Endometrium (tissue), 2 donors: ENCODE measurements around the gene TBC1D3K.
"Not testable (repeated sequence)": the region's sequence is repeated elsewhere in the genome, so short reads cannot be mapped to it uniquely, and the experiment has no call there.

ENCODE experiments used
- FAIRE-seq: peaks from 2 replicates; lab custom pipeline; 2012; peaks lifted over from hg19 to GRCh38; lab: Jason Lieb, UNC
- donor health status: control.
- donor health status: control.

TBC1D3K gene

DNA sequence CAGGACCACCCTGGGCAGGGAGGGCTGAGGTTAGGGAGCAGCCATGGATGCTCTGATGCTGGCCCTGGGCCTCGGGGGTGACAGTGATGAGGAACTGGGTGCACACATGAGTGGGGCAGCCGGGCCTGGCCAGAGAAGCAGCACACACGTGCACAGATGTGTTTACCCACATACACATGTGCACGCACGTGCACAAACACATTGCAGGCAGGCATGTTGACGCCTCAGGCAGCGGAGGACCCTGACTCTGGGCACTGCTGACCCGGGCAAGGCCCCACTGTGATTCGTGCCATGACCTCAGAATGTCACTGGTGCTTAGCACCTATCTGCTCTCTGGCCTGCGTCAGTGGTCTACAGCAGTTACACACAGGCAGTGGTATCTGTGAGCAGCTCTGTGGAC is at the start of gene TBC1D3K:
Gene TBC1D3K (plus strand): TSS at position 301 of the 400 bp plus-strand sequence. CDS start 1,585 bp downstream, outside the sequence.
- FAIRE-seq: not testable (repeated sequence)

DNA sequence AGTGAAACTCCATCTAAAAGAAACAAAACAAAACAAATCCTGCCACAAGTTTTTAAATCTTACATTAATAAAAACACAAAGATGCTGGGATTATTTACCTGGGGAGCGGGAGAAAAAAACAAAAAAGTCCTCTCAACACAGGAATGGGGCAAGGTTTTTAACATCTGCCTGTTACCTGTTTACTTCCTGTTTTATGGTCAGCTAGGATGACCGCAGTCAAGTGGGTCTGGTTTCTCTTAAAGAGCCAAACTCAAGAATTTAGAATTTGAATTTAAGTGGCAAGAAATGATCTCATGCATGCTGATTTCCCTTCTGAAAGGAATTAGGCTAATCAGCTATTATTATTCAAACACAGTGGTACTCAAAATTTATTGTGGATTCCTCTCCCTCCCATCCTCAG is 39.7 kb upstream of the TBC1D3K start:
- no peak for FAIRE-seq

DNA sequence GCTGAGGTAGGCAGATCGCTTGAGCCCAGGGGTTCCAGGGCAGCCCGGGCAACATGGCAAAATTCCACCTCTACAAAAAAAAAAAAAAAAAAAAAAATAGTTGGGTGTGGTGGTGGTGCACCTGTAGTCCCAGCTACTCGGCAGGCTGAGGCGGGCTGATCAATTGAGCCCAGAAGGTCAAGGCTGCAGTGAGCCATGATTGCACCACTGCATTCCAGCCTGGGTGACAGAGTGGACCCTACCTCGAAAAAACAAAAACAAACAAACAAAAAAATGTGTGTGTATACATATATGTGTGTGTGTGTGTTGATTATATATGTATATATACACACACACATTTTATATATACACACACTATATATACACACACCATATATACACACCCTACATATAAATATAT is 39.1 kb upstream of the TBC1D3K start:
- FAIRE-seq: no peak

DNA sequence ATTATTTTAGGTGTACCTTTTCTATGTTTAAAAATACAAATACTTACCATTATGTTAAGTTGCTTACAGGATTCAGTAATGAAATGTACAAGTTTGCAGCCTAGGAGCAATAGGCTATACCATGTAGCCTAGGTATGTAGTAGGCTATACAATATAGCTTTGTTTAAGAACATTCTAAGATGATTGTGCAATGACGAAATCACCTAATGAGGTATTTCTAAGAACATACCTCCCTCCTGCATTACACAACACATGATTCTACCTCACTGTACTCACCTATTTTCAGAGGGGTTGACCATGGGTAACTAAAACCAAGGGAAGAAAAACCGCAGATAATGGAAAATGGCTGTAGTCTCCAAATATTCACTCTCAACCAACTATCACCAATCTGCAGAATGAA is 35.3 kb upstream of the TBC1D3K start:
- no peak for FAIRE-seq

DNA sequence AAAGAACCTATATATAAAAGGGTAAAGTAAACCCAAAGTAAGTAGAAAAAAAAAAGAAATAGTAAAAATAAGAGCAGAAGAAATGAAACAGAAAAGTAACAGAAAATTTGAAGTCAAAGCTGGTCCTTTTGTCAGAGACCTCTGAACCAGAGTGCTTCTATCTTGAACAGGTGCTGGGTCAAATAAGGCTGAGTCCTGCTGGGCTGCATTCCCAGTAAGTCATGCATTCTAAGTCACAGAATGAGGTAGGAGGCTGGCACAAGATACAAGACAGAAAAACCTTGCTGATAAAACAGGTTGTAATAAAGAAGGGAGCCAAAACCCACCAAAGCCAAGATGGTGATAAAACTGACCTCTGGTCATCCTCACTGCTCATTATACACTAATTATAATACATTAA is 27.3 kb upstream of the TBC1D3K start:
- FAIRE-seq: not testable (repeated sequence)
